Sciatic nerve (tissue), 2 donors: Measurements from ENCODE around the gene TRAFD1. TPM values are rescaled to one million over a fixed set of nuclear protein-coding genes. Genes with fewer than 3 reads are reported as not detected.

Source experiments
- ATAC-seq: fragments of 200-7000 bp; cut with Tn5 transposase; one replicate; pipeline ENCODE4 v1.9.1; 2020; ENCODE audit warnings: mild to moderate bottlenecking, moderate library complexity
- DNase-seq: peaks from one replicate; pipeline ENCODE4 v3.0.0-alpha.2; 2020; ENCODE audit warnings: low spot score
- intact Hi-C: fragments of 100-400 bp; cut with DNase I; formaldehyde crosslinking; loops from one replicate; pipeline ENCODE4 v1.14.2; 2022
- total RNA-seq: library from RNA; stranded (reverse); fragmentation: NEBNext Ultra II Directional; extraction: Animal tissue kit (Norgen Biotek cat#: 25700); gene quantifications from one replicate; pipeline ENCODE4 v1.2.1, GENCODE V29; 2021
- donor health status: DM: no; HTN: no; CAD: no.
- donor health status: DM: no; HTN: no; CAD: no.

TRAFD1 gene
- total RNA-seq, 1 donor from 2014 or later: 26.5 TPM

DNA sequence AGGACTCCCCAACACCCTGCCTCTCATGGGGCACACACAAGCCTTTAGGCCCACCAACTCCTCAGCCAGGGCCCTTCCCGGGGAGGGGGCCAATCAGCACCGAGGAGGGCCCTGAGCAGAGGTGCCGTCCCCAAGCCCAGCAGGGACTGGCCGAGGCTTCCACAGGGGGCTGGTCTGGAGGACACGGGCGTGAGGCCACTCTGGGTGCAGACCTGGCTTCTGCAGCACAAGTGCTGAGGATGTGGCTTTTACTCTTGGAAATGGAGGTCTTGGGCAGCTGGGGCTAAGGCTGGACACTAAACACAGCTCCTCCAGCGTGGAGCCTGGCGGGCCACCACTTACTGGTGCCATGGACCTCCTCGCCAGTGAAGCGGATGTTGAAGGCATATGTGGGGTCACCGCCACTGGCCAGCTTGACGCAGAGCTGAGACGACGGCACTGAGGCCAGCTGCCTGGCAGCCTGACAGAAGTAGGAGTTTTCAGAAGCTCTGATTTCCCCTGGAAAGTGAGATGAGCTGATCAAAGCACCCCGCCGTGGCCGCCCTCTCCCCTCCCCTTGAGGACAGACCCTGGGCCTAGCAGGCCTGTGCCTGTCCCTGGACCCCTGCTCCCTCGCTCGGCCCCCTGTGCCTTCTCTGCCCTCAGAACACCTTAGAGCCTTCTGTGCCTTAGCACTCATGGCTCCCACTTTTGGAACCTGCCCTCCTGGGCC lies 44.0 kb downstream of the TRAFD1 start:
- peak; percentile 14 for ATAC-seq
- intact Hi-C loops: no loop called here
- DNase-seq: peak; percentile 51

DNA sequence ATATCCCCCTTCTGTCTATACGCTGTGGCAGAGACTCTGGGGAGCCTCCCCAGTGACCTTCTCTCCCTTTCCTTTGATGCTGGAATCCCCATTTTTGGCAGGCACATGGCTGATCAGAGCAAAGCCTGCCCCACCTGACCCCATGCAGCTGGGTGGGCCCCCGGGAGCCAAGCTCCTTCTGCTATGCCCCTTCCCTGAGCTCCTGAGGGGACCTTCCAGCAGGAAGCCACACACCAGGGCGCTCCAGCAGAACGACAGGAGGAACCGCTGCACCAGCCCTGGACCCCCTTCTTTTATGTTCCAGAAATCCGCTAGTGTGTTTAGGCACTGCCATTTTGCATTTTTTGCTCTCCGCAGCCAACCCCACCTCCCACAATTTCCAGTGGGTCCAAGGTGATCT lies 44.6 kb downstream of the TRAFD1 start:
- DNase-seq (peak; percentile 44), ATAC-seq (no peak)
- intact Hi-C loops: no loop called here

DNA sequence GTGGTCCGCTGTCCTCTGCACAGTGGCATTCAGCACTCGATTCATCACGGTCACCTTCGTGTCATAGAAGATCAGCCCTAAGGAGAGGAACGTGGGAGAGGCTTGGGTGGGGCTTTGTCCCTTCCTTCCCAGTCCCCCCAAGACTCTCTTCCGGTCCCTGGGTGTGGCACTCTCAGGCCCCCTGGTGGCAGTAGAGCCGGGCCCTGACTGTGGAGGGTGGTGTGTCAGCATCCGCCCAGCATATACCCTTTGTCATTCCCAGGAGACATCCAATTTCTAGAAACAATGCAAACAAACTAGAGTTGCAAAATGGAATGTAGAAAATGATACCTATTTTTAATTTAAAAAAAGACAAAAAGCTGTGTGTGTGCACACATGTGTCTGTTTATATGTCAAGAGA lies 45.0 kb downstream of the TRAFD1 start:
- peak; percentile 54 for DNase-seq
- intact Hi-C loops: no loop called here
- peak; percentile 41 for ATAC-seq

DNA sequence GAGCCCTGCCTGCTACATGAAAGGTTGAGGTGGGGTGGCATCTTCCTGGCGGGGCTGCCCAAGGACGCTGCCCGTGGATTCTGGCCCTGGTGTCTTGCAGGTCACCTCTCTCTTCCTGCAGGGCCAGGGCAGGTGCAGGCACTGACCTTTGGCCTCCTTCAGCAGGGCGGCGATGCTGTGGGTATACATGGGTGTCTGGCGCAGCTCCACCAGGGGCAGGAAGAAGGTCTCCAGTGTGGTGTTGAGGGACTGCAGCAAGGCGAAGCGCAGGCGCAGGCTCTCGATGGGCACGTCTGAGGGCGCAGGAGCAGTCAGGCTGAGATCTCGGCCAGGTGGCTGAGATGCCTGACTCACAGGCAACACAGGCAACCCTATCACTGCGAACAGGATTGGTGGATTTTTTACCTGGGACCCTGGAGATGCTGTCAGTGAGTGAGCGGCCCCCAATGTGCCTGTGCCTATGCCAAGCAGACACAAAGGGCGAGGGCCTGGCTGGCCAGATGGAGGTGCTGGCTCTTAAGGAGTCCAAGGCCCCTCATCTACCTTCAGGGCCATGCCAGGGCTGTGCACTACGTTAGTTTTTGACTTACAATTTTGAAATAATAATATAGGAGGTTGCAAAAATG lies 45.7 kb downstream of the TRAFD1 start:
- ATAC-seq (no peak), DNase-seq (no peak)
- intact Hi-C loops: no loop called here

DNA sequence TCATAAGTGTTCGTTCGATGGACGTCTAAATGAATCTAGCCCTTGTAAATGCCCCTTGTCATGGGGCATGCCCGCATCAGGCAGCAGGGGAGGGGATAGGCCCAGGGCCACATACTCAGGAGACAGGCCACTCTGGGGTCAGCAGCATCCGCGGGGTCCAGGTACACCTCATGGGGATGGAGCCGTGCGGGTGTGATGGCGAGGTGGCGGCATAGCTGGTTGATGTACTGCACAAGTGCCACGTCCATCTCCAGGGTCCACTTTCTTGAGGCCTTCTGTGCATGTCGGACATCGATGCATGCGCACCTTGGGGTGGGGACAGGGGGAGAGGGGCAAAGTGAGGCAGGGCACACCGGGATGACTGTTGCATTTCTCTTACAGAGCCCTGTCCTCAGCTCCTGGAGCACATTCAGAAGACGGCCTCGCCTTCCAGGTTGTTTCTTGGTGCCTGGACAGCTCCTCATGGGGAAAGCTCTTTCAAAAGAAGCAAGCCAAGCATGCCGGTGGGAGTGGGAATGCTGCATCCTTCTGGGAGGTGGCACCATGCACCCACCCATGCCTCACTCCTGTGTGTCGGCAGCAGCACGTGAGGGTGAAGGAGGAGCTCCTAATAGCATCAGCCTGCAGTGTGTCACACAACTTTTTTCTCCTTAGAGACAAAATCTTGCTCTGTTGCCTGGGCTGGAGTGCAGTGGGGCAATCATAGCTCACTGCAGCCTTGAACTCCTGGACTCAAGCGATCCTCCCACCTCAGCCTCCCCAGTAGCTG lies 47.4 kb downstream of the TRAFD1 start:
- intact Hi-C loops: no loop called here
- DNase-seq (no peak), ATAC-seq (no peak)

DNA sequence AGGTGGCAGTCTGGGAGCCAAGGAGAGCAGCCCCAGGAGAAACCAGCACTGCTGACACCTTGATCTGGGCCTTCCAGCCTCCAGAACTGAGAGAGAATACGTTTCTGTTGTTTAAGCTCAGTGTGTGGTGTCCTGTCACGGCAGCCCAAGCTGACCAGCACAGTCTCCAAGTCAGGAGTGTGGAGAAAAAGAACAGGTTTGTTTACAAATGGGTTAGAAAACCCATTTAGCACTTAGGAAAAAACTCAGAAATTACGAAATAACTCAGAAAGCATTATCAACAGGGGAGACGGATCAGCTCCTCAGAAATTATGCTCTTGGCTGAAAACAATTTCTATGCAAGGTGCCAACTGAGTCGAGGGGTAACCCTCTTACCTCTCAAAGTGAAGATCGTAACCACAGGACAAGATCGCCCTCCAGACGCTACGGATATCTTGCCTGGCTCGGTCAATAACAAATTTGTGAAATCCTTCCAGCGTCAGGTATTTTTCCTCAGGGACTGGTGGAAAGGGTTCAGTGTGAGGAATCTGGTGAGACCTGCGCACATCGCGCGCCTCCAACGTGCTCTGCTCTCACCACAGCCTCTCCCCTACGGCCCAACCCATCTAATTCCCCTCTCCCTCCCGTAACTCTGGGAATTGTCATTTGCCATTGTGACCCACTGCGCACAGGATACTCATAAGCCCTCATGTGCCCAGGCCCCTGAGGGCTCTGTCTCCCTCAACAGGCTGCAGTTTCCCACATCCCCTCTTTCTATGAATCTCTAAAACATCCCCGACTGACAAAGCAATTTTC lies 50.2 kb downstream of the TRAFD1 start:
- no peak for DNase-seq
- no peak for ATAC-seq
- intact Hi-C loops: no loop called here

DNA sequence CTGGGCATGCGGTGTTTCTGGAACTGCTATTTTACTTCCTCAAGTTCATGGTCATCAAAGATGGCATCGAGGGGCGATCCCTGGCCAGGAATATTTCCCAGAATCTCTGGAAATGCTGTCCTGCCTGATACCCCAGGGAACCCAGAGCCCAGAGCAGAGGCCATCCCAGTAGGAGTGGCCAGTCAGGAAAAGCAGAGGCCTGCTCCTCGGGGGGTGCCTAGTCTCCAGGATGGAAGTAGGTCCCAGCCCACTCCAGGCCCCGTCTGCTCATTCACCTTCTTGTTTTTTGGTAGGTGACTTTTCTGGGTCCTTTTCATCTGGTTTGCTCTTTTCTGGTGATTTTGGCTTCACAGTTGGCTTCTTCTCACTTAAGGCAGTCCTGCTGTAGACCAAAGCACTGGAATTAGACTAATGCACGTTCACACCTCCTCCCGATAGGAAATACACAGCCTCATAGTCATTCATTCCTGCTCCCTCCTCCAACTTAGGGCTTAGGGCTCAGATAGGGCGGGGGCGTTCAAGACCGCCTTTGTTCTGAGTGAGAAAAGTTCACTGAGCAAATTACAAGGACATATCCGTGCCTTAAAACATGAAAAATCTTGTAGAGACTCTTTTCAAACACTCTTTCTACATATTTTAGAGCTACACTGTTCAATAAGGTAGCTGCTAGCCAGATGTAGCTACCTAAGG lies 51.1 kb downstream of the TRAFD1 start:
- DNase-seq: no peak
- ATAC-seq: peak; percentile 56
- intact Hi-C loops: no loop called here

DNA sequence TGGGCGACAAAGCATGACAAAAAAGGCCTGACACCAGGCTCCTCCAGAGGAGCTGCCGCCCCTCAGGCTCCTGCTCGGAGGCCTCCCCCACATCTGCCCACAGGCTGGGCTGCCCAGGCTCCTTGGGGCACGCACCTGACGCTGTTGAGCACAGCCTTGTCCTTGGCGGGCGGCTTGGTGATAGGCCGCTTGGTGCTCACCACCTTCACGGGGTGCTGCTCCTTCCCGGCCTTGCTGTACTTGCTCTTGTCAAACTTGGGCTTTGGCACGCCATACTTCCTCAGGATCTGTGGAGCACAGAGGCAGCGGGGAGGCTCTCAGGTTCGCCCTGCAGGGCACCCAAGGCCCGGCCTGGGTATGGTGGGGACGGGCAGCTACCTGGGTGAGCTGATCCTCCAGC lies 53.4 kb downstream of the TRAFD1 start:
- no peak for ATAC-seq
- peak; percentile 54 for DNase-seq
- intact Hi-C loops: no loop called here

DNA sequence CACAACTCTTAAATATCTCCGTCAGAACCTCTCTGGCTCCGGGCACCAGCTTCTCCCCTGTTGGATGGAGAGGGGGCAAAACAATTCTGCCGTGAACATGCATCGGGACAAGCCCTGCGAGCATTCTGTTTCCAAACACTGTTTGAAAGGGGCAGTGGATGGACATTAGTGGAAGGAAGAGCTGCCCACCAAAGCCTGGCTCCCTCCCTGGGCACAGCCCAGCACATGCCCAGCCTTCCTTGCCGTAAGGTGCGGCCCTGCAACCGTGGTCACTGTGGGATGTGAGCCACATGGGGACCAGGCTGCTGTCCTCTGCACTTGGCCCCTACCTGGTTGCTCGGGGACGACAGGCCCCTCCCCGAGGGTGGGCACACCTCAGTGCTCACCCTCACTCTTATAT lies 54.0 kb downstream of the TRAFD1 start:
- intact Hi-C loops: no loop called here
- no peak for ATAC-seq
- DNase-seq: peak; percentile 43

DNA sequence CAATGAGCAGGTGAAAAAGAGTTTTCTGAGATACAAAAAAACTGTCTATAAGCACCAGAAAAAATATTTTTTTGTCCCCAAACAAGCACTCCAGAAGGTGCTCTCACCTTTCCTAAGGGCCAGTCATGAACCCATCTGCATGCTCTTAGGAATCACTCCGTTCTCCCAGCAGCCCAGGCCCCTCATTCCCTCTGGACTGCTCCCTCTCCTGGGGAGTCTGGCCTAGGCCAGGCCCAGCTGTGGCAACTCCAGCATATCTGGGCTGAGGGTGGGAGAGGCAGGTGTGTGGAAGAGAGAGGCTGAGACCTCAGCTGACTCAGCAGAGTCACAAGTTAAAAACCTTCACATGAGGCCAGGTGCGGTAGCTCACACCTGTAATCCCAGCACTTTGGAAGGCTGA lies 54.6 kb downstream of the TRAFD1 start:
- DNase-seq: peak; percentile 44
- intact Hi-C loops: loop anchor here (10.0 kb wide), 1 partner anchor 55 kb away; the partner anchor contains the start of gene TRAFD1
- no peak for ATAC-seq

DNA sequence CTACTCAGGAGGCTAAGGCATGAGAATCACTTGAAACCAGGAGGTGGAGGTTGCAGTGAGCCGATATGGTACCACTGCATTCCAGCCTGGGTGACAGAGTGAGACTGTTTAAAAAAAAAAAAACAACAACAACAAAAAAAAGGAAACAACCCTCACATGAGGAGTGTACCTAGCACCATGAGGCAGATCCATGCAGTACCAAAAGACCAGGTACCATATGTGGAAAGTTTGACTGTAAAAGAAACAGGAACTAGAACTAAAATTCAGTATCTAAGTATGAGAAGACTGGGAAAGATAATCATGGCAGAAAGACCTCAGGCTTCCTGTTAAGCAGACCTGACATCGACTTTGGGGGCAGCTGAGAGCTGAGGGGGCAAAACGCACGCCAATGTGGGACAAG lies 55.1 kb downstream of the TRAFD1 start:
- ATAC-seq (no peak), DNase-seq (peak; percentile 30)
- intact Hi-C loops: loop anchor here (10.0 kb wide), 1 partner anchor 56 kb away; the partner anchor contains the start of gene TRAFD1

DNA sequence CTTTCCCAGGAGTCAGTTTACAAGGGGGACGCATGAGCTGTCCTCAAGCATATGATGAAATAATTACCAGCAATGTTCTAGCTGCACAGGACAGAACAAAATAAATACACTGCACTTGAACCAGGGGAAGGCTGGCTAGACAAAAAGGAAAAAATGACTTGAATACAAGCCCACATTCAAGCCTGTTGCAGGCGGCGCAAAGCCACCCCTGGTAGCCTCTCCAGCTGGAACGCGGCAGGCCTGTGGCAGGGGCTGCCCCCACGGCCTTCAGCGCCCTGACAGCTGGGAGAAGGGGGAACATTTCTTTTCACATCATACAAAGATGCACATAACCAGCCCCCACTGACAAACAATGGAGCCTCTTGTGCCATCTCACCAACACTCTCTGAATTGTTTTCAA lies 57.1 kb downstream of the TRAFD1 start:
- intact Hi-C loops: loop anchor here (10.0 kb wide), 1 partner anchor 58 kb away; the partner anchor contains the start of gene TRAFD1
- ATAC-seq: peak; percentile 88
- DNase-seq: peak; percentile 77

DNA sequence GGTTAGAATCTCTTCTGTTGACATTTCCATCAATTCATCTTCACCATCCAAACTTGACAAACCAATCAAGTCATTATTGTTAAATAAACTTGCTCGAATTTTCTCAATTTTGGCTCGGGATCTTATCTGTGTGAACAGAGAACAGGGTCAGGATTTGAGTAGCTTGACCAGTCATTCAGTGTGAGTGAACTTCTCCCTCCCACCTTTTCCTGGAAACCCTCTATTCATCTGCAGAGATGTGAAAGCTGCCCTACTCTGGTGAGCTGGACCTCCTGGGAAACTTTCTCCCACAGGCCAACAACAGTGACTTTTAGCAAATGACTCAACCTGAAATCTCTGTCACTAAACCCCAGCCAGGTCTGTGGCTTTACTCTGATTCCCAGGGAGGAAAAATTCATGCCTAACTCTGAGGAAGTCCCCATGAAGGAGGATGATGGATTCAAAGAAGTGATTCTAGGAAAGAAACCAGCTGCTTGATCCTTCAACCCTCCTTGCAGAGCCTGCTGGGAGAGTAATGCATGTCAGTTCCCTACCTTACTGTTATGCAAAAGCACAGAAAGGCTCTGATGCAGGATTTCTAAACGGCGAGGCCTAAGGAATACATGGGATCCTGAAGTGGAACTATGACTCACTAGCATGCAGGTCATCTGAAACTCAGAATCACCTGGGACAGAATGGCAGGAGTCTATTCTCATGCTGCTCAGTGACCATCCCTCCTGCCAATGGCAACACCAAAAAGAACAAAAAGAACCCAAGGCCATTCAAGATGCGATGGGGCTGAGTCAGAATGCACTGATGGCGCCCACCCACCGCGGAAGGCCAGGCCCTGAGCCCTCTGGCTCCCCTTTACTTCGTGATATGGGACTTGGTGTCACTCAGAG lies 58.0 kb downstream of the TRAFD1 start:
- peak; percentile 22 for ATAC-seq
- no peak for DNase-seq
- intact Hi-C loops: loop anchor here (10.0 kb wide), 1 partner anchor 59 kb away; the partner anchor contains the start of gene TRAFD1

DNA sequence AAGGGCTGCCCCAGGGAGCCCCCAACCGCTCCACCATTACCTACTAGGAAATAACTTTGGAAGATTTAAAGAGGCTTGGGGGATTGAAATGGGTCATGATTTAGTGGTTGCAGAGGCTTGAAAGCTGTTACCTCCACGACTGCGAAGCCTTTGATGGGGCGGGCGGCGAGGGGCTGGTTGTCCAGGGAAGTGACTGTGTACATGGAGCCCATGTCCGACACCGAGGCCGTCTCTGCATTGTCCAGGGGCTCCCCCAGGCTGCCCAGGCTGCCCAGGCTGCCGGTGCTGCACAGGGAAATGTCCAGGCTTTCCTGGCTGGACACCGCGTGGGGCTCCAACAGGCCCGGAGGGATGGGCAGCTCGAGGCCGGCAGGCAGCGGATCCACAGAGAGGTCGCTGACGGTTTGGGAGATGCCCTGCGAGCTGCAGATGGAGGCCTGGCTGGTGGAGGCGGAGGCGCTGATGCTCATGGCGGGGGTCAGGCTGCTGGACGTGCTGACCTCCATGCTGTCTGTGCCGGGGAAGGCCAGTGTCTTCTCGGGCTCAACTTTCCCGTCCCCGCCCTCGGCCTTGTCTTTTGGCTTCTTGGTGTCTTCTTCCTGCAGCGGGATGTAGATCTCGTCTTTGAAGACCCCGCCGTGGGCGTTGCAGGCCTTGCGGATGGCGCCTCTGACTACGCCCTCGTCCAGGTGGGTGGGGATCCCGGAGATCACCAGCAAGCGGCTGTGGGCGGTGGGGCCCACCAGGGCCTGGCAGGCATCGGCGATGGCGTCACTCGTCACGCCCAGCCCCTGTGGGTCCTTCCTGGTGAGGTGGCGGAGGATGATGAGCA lies 58.9 kb downstream of the TRAFD1 start:
- intact Hi-C loops: loop anchor here (10.0 kb wide), 1 partner anchor 59 kb away; the partner anchor contains the start of gene TRAFD1
- no peak for DNase-seq
- no peak for ATAC-seq

DNA sequence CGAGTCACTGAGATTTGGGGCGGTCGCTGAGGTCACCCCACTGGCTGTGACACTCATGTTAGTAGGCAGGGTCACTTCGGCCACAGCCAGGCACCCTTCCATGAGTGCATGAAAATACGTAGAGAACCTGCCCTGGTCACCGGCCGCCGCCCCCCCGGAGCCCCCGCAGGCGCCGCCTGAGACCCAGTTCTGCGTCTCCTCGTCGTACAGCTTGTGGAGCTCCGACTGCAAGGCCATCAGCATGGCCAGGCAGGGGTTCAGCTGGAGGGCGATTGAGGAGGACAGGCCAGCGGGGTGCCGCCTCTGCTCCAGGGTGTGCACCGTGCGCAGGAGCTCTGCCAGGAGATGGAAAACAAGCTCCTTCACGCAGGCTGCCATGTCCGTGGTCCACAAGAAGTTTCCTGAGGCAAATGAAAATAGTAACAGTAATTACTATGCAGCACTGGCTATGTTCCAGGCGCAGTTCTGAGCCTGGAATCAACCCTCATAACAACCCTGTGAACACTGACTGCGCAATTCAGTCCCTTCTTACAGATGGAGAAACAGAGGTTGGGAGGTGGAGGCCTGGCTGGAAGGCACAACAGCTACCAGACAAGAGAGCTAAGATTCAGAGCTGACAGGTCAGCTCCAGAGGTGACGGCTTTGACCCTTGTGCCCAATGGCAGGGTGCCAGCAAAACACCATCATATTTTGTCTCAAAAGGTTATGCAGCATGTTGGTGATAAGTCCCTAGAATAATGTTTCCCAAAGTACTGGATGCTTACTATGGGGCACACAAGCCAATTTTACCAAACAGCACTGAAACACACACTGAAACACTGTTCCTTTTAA lies 59.9 kb downstream of the TRAFD1 start:
- DNase-seq (no peak), ATAC-seq (peak; percentile 13)
- intact Hi-C loops: loop anchor here (10.0 kb wide), 1 partner anchor 61 kb away; the partner anchor contains the start of gene TRAFD1
